ENCODE measurements around the gene CCT7.

DNA sequence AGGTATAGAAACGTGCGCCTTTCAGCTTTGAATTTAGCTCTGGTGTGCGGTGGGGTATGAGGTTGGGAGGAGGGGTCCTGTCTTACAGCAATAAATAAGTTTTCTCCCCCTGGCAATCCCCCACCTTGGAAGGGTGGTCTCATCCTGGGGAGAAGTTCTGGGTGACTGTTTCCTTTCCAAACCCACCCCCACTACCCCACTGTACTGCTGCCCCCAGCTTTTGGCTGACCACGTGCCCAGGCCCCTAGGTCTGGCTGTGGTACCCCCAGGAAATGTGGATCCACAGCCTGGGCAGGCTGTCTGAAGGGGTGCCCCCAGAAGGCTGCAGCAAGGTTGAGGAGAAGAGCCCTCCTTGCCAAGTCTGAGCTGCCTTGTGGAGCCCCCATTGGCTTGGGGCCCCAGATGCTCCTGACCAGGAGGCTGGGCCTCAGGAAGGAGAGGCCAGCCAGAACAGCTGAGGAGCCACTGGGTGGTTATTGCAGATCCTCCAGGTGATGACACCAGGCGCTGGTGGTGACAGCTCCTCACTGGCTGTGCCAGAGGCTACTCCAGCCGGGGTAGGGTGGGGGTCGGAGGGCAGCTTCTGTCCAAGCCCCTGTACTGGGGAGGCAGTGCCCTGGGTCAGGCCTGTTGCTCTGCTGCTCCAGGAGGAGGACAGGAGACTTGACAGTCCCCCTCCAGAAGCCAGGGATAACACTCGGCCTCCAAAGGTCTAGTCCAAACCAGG, 24.2 kb downstream of the CCT7 start:
- TF ChIP-seq, protein P1, sequence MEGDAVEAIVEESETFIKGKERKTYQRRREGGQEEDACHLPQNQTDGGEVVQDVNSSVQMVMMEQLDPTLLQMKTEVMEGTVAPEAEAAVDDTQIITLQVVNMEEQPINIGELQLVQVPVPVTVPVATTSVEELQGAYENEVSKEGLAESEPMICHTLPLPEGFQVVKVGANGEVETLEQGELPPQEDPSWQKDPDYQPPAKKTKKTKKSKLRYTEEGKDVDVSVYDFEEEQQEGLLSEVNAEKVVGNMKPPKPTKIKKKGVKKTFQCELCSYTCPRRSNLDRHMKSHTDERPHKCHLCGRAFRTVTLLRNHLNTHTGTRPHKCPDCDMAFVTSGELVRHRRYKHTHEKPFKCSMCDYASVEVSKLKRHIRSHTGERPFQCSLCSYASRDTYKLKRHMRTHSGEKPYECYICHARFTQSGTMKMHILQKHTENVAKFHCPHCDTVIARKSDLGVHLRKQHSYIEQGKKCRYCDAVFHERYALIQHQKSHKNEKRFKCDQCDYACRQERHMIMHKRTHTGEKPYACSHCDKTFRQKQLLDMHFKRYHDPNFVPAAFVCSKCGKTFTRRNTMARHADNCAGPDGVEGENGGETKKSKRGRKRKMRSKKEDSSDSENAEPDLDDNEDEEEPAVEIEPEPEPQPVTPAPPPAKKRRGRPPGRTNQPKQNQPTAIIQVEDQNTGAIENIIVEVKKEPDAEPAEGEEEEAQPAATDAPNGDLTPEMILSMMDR (IDR thresholded peaks at IDR 0.05; ENCODE audit: extremely low read depth in 1 of 2, insufficient read depth in 1 of 2, low read depth in 1 of 2, low read length in 2 of 2), result no peak
- TF ChIP-seq POLR2A (IDR thresholded peaks at IDR 0.05; ENCODE audit: low read depth, low read length), result no peak
- TF ChIP-seq POLR2AphosphoS5 (IDR thresholded peaks at IDR 0.05; ENCODE audit: insufficient read depth, low read depth, low read length), result no peak
- no peak for TF ChIP-seq EZH2 (IDR thresholded peaks at IDR 0.05; ENCODE audit: borderline replicate concordance, low read depth, low read length, severe bottlenecking)
- TF ChIP-seq, protein P2, sequence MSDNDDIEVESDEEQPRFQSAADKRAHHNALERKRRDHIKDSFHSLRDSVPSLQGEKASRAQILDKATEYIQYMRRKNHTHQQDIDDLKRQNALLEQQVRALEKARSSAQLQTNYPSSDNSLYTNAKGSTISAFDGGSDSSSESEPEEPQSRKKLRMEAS (IDR thresholded peaks at IDR 0.05; ENCODE audit: insufficient read depth, insufficient read length), result no peak

All from endothelial cell of umbilical vein (primary cell).